ENCODE measurements around the gene AKR1A1.

DNA sequence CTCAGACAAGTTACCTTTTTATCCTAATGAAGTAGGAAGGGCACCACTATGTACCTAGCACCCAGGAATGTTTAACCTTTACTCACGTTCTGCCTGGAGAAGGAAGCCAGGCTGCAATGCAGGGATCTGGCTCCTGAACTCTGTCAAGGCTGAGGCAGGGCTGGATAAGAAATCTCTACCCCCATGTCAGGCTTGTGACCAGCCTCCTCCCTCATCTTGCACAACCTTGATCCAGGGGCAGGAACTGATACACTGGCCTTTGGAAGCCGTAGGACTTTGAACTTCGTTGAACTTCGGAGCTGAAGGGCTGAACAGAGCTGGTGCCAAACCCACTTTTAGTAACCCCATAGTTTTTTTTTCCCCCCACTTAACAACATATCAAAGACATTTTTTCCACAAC is 8.0 kb upstream of the AKR1A1 start:
- TF ChIP-seq, protein P1, sequence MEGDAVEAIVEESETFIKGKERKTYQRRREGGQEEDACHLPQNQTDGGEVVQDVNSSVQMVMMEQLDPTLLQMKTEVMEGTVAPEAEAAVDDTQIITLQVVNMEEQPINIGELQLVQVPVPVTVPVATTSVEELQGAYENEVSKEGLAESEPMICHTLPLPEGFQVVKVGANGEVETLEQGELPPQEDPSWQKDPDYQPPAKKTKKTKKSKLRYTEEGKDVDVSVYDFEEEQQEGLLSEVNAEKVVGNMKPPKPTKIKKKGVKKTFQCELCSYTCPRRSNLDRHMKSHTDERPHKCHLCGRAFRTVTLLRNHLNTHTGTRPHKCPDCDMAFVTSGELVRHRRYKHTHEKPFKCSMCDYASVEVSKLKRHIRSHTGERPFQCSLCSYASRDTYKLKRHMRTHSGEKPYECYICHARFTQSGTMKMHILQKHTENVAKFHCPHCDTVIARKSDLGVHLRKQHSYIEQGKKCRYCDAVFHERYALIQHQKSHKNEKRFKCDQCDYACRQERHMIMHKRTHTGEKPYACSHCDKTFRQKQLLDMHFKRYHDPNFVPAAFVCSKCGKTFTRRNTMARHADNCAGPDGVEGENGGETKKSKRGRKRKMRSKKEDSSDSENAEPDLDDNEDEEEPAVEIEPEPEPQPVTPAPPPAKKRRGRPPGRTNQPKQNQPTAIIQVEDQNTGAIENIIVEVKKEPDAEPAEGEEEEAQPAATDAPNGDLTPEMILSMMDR (conservative IDR thresholded peaks at IDR 0.05), result no peak
- no peak for TF ChIP-seq ZFX (IDR thresholded peaks at IDR 0.05)
